GM12878 (cell line): ENCODE results near the gene OR6N1. TPM values are rescaled to one million over a fixed set of nuclear protein-coding genes. Genes with fewer than 3 reads are reported as not detected.

Experiments
- ATAC-seq: fragments of 200-7000 bp; cut with Tn5 transposase; 3 replicates; pipeline ENCODE4 v1.9.1; 2020; ENCODE audit warnings: mild to moderate bottlenecking, moderate library complexity
- BruUV-seq: library from RNA; stranded (reverse); fragments of 400-500 nt; replicated peaks from 2 replicates; lab custom pipeline; 2021; lab: Mats Ljungman, UMichigan
- CTCF ChIA-PET: fragments of 300-600 bp; sonication (Branson Sonifier 250); formaldehyde crosslinking; extraction: SDS; loops from one replicate; lab custom pipeline; 2021; ENCODE audit warnings: inconsistent platforms; lab: Yijun Ruan, JAX
- POLR2A ChIA-PET: fragments of 350-600 bp; formaldehyde crosslinking; extraction: SDS; loops from one replicate; lab custom pipeline; 2021; ENCODE audit warnings: inconsistent platforms; lab: Charles Lee
- RAD21 ChIA-PET: fragments of 300-600 bp; sonication (Branson Sonifier 250); formaldehyde crosslinking; loops from one replicate; lab custom pipeline; 2023; ENCODE audit warnings: antibody characterized with exemption; ENCODE audit not compliant: unreplicated experiment; lab: Charles Lee
- SMC1A ChIA-PET: fragments of 300-600 bp; sonication (Branson Sonifier 250); formaldehyde crosslinking; loops from one replicate; lab custom pipeline; 2023; ENCODE audit not compliant: unreplicated experiment, uncharacterized antibody; lab: Charles Lee
- DNase-seq: peaks from one replicate; pipeline ENCODE4 v3.0.0-alpha.2; 2011; ENCODE audit warnings: low read depth, low spot score
- FAIRE-seq: peaks from 3 replicates; lab custom pipeline; 2011; peaks lifted over from hg19 to GRCh38; lab: Jason Lieb, UNC
- H2AFZ ChIP-seq: 2 replicates; pipeline ENCODE4 v1.6.0; 2011; ENCODE audit warnings: low read depth, low read length, control low read depth; ENCODE audit not compliant: control insufficient read depth
- H3K27ac ChIP-seq: 2 replicates; pipeline ENCODE4 v1.5.1; 2011; ENCODE audit warnings: control low read depth; ENCODE audit not compliant: control insufficient read depth, insufficient read depth
- H3K27me3 ChIP-seq, 2 experiments: replicated peaks in 1 of 2; 2 replicates each; pipeline versions ENCODE4 v1.6.0 to v1.6.1; 2011; ENCODE audit warnings: low read length in 1 of 2; ENCODE audit not compliant: control insufficient read depth in 2 of 2, insufficient read depth in 2 of 2
- H3K36me3 ChIP-seq, 2 experiments: 2 replicates each; pipeline ENCODE4 v1.5.1; 2011; ENCODE audit warnings: low read length in 1 of 2; ENCODE audit not compliant: control insufficient read depth in 2 of 2, insufficient read depth in 2 of 2
- H3K4me1 ChIP-seq: 2 replicates; pipeline ENCODE4 v1.6.1; 2011; ENCODE audit warnings: mild to moderate bottlenecking, low read length, moderate library complexity, mixed read lengths; ENCODE audit not compliant: control insufficient read depth, insufficient read depth
- H3K4me2 ChIP-seq: 2 replicates; pipeline ENCODE4 v1.6.0; 2011; ENCODE audit warnings: control low read depth; ENCODE audit not compliant: control insufficient read depth, insufficient read depth
- H3K4me3 ChIP-seq: fragments of 200-600 bp; sonication (generic); 2 replicates; pipeline ENCODE4 v1.5.1; 2016
- H3K79me2 ChIP-seq: 2 replicates; pipeline ENCODE4 v1.6.0; 2011; ENCODE audit warnings: low read length; ENCODE audit not compliant: control insufficient read depth, insufficient read depth
- H3K9ac ChIP-seq: 2 replicates; pipeline ENCODE4 v1.8.0; 2011; ENCODE audit warnings: low read length, control low read depth, mixed read lengths; ENCODE audit not compliant: control insufficient read depth, insufficient read depth
- H3K9me3 ChIP-seq: replicated peaks from 3 replicates; pipeline ENCODE4 v1.5.1; 2011; ENCODE audit warnings: mild to moderate bottlenecking, low read length; ENCODE audit not compliant: control insufficient read depth, insufficient read depth
- H4K20me1 ChIP-seq: 2 replicates; pipeline ENCODE4 v1.6.0; 2011; ENCODE audit not compliant: control insufficient read depth, insufficient read depth
- IRF4 ChIP-seq: IDR thresholded peaks from 2 replicates; pipeline ENCODE4 v1.6.1; 2011; ENCODE audit warnings: low read depth, low read length
- NFYB ChIP-seq: IDR thresholded peaks from 2 replicates; pipeline ENCODE4 v1.6.1; 2011; ENCODE audit warnings: low read depth, mild to moderate bottlenecking, low read length, improper control_type of control experiment, moderate library complexity; ENCODE audit not compliant: insufficient read depth
- PKNOX1 ChIP-seq: fragments of 450-650 bp; IDR thresholded peaks from 2 replicates; pipeline ENCODE4 v1.6.1; 2016; ENCODE audit warnings: mild to moderate bottlenecking
- POU2F2 ChIP-seq: IDR thresholded peaks from 3 replicates; pipeline ENCODE4 v1.6.1; 2011; ENCODE audit warnings: low read depth, mild to moderate bottlenecking, low read length, borderline replicate concordance
- RBBP5 ChIP-seq: fragments of 200-600 bp; sonication (generic); conservative IDR thresholded peaks from 2 replicates; pipeline ENCODE4 v1.6.1; 2016
- SMAD1 ChIP-seq: fragments of 450-650 bp; IDR thresholded peaks from 2 replicates; pipeline ENCODE4 v1.6.1; 2018; ENCODE audit warnings: mild to moderate bottlenecking, low read depth; ENCODE audit not compliant: partially characterized antibody
- WRNIP1 ChIP-seq: IDR thresholded peaks from 2 replicates; pipeline ENCODE4 v1.6.1; 2011; ENCODE audit warnings: low read depth, low read length, improper control_type of control experiment, borderline replicate concordance
- WGBS: methylation state at CpG from one replicate; pipeline ENCODE4 v1.1.6; 2016; ENCODE audit warnings: low lambda C conversion rate; ENCODE audit not compliant: insufficient replicate concordance, insufficient coverage; ENCODE audit errors: missing lambda C conversion rate; 5-methylcytosine and 5-hydroxymethylcytosine counted together
- in situ Hi-C: fragments of 300-500 bp; cut with MboI; formaldehyde crosslinking; loops from 9 replicates; pipeline ENCODE4 v1.14.3; 2018; ENCODE audit warnings: mixed read lengths
- intact Hi-C: fragments of 100-400 bp; cut with micrococcal nuclease; formaldehyde crosslinking; loops from one replicate; pipeline ENCODE4 v1.14.2; 2022; ENCODE audit not compliant: unreplicated experiment
- polyA plus RNA-seq, 11 experiments: library from polyadenylated mRNA; depleted of rRNA in 4 of 11; unstranded in 6 of 11; stranded (reverse) in 5 of 11; fragments of >200 nt; fragmentation: Nextera tagmentation in 4 of 11; fragmentation: Illumina TruSeq in 1 of 11; extraction: Ambion mirVana in 4 of 11; extraction: Trizol in 1 of 11; gene quantifications; 1 replicate in 1 of 11; 2 replicates in 10 of 11; pipeline versions ENCODE4 v1.2.1 to v1.2.3, GENCODE V29; 2011 to 2016; ENCODE audit warnings: inconsistent platforms in 2 of 11, missing spikeins in 2 of 11, low read depth in 1 of 11
- total RNA-seq, 4 experiments: library from RNA; depleted of rRNA in 3 of 4; stranded (reverse); fragments of >200 nt in 3 of 4; fragmentation: Illumina TruSeq in 1 of 4; extraction: Trizol in 1 of 4; gene quantifications; 2 replicates each; pipeline versions ENCODE4 v1.2.1 to v1.2.3, GENCODE V29; 2013 to 2021
- TF ChIP-seq, protein P1 (sequence below): fragments of 450-650 bp; IDR thresholded peaks from 2 replicates; pipeline ENCODE4 v1.6.1; 2018; ENCODE audit warnings: borderline replicate concordance, mild to moderate bottlenecking; ENCODE audit not compliant: partially characterized antibody
- TF ChIP-seq, protein P2 (sequence below): fragments of 450-650 bp; IDR thresholded peaks from 2 replicates; pipeline ENCODE4 v1.6.1; 2017; ENCODE audit warnings: low read depth, mild to moderate bottlenecking, moderate library complexity
- TF ChIP-seq, protein P3 (sequence below): fragments of 450-650 bp; IDR thresholded peaks from 2 replicates; pipeline ENCODE4 v1.6.1; 2017; ENCODE audit warnings: borderline replicate concordance
- TF ChIP-seq, protein P4 (sequence below): fragments of 450-650 bp; IDR thresholded peaks from 2 replicates; pipeline ENCODE4 v1.6.1; 2016; ENCODE audit warnings: mild to moderate bottlenecking

The OR6N1 gene
- total and polyA plus RNA-seq, 10 of the 15 experiments (the other 5 are each of a cell fraction or from before 2014, with no cell fraction given) = not detected

DNA sequence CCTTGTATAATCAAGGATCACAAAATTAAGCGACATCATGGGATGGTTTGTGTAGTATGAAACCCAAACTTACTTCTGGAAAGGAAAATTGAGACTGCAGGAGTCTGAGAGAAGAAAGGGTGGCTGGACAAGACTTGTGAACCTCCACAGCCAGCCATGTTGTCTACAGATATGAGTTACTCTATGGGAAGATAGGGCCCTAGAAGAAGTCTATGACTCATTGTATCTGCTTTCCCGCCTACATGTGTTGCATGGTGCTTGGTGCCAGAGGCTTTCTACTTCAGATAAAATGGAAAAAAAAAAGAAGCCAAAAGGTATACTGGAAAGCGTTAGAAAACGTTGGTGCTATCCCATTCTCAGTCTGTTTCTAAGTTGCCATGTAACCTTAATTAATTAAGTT is 27.7 kb upstream of the OR6N1 start:
- no peaks in the 10 kb centered on the region for H4K20me1 ChIP-seq
- DNase-seq (no peak), FAIRE-seq (no peak), ATAC-seq (no peak)
- no TSS peak for BruUV-seq
- H3K79me2 ChIP-seq = no peaks in the 10 kb centered on the region
- no peak overlapping the region for H3K9ac ChIP-seq
- in situ Hi-C loops (no loop called here), intact Hi-C loops (loop anchor here (10.0 kb wide), 1 partner anchor 175 kb away; no protein-coding TSS in a partner anchor)
- H3K4me1 ChIP-seq = no peaks in the 10 kb centered on the region
- no peaks in the 10 kb centered on the region; a peak in 1 of 4 replicates for H3K27me3 ChIP-seq
- ChIA-PET RAD21 (no interaction called here), CTCF (no interaction called here), SMC1A (interaction anchor here (1.8 kb wide), 1 partner anchor 199 kb away, joined by 4 read pairs; no protein-coding TSS in a partner anchor), POLR2A (no interaction called here)
- H3K27ac ChIP-seq = no peak overlapping the region
- no peaks in the 10 kb centered on the region for H3K36me3 ChIP-seq
- no peaks in the 10 kb centered on the region for H3K9me3 ChIP-seq
- no peak overlapping the region for H2AFZ ChIP-seq
- no peak overlapping the region for H3K4me3 ChIP-seq
- 47% methylated on average over 4 of the region's 4 CpGs for WGBS
- H3K4me2 ChIP-seq = no peak overlapping the region
- TF ChIP-seq, protein P1, sequence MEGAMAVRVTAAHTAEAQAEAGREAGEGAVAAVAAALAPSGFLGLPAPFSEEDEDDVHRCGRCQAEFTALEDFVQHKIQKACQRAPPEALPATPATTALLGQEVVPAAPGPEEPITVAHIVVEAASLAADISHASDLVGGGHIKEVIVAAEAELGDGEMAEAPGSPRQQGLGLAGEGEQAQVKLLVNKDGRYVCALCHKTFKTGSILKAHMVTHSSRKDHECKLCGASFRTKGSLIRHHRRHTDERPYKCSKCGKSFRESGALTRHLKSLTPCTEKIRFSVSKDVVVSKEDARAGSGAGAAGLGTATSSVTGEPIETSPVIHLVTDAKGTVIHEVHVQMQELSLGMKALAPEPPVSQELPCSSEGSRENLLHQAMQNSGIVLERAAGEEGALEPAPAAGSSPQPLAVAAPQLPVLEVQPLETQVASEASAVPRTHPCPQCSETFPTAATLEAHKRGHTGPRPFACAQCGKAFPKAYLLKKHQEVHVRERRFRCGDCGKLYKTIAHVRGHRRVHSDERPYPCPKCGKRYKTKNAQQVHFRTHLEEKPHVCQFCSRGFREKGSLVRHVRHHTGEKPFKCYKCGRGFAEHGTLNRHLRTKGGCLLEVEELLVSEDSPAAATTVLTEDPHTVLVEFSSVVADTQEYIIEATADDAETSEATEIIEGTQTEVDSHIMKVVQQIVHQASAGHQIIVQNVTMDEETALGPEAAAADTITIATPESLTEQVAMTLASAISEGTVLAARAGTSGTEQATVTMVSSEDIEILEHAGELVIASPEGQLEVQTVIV = no peak
- TF ChIP-seq NFYB (no peak), IRF4 (no peak), POU2F2 (no peak), PKNOX1 (no peak), WRNIP1 (no peak), RBBP5 (no peak), SMAD1 (no peak)
- TF ChIP-seq, protein P2, sequence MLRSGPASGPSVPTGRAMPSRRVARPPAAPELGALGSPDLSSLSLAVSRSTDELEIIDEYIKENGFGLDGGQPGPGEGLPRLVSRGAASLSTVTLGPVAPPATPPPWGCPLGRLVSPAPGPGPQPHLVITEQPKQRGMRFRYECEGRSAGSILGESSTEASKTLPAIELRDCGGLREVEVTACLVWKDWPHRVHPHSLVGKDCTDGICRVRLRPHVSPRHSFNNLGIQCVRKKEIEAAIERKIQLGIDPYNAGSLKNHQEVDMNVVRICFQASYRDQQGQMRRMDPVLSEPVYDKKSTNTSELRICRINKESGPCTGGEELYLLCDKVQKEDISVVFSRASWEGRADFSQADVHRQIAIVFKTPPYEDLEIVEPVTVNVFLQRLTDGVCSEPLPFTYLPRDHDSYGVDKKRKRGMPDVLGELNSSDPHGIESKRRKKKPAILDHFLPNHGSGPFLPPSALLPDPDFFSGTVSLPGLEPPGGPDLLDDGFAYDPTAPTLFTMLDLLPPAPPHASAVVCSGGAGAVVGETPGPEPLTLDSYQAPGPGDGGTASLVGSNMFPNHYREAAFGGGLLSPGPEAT = no peak
- TF ChIP-seq, protein P3, sequence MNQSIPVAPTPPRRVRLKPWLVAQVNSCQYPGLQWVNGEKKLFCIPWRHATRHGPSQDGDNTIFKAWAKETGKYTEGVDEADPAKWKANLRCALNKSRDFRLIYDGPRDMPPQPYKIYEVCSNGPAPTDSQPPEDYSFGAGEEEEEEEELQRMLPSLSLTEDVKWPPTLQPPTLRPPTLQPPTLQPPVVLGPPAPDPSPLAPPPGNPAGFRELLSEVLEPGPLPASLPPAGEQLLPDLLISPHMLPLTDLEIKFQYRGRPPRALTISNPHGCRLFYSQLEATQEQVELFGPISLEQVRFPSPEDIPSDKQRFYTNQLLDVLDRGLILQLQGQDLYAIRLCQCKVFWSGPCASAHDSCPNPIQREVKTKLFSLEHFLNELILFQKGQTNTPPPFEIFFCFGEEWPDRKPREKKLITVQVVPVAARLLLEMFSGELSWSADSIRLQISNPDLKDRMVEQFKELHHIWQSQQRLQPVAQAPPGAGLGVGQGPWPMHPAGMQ = no peak
- TF ChIP-seq, protein P4, sequence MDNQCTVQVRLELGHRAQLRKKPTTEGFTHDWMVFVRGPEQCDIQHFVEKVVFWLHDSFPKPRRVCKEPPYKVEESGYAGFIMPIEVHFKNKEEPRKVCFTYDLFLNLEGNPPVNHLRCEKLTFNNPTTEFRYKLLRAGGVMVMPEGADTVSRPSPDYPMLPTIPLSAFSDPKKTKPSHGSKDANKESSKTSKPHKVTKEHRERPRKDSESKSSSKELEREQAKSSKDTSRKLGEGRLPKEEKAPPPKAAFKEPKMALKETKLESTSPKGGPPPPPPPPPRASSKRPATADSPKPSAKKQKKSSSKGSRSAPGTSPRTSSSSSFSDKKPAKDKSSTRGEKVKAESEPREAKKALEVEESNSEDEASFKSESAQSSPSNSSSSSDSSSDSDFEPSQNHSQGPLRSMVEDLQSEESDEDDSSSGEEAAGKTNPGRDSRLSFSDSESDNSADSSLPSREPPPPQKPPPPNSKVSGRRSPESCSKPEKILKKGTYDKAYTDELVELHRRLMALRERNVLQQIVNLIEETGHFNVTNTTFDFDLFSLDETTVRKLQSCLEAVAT = no peak
